ENCODE results near the gene DHRSX.
A peak's percentile ranks its signal among the peaks of the same experiment; 100 is the strongest.
"Not testable (repeated sequence)": the region's sequence is repeated elsewhere in the genome, so short reads cannot be mapped to it uniquely, and the experiment has no call there.

Gene DHRSX, protein sequence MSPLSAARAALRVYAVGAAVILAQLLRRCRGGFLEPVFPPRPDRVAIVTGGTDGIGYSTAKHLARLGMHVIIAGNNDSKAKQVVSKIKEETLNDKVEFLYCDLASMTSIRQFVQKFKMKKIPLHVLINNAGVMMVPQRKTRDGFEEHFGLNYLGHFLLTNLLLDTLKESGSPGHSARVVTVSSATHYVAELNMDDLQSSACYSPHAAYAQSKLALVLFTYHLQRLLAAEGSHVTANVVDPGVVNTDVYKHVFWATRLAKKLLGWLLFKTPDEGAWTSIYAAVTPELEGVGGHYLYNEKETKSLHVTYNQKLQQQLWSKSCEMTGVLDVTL

DNA sequence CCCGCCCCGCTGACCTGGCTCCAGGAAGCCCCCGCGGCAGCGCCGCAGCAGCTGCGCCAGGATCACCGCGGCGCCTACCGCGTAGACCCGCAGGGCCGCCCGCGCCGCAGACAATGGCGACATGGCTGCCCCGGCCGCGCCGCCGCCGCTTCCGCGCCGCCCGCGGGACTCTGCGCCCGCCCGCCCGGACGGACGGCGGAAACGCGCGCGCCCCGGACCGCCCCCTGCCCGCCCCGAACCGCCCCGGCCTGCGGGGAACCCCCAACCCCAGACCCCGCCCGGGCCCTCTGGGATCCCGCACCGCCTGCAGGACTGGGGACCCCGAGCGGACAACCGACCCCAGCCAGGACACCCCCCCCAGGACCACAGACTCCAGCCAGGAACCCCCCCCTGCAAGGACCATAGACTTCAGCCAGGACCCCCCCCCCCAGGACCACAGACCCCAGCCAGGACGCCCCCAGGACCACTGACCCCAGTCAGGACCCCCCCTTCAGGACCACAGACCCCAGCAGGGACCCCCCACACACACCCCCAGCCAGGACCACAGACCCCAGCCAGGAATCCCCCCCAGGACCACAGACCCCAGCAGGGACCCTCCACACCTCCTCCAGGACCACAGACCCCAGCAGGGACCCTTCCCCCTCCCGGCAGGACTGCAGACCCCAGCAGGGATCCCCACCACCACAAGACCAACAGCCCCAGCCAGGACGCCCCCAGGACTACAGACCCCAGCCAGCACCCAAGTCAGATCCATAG is at the start of gene DHRSX, which contains the start of gene ZBED1:
TSS of gene DHRSX (minus strand) at position 174 of the 756 bp plus-strand sequence. CDS start at position 123, 51 bp downstream.
TSS of gene ZBED1 (minus strand) at position 174 of the 756 bp plus-strand sequence. CDS start 10,257 bp downstream, outside the sequence.
- peak; percentile 14 to 38 for DNase-seq (ENCODE audit: extremely low read depth in 1 of 2, low read depth in 1 of 2)

DNA sequence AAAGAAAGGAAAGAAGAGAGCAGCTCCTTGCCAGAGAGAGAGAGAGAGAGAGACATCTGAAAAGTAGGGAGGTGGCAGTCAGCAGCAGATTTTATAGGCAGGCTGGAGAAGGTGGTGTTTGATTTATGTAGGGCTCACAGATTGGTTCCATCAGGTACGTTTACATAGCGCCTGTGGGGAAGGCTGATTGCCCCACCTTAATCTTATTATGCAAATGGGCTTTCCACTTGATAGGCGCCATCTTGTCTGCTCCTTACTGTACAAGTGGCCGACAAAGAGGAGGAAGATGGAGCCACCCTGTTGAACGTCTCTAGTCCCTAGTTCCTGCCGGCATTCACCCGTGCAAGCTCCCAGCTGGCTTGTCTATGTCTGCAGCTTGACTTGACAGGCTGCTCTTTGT is 49.1 kb upstream of the DHRSX start:
- DNase-seq (ENCODE audit: extremely low read depth in 1 of 2, low read depth in 1 of 2), result no peak

DNA sequence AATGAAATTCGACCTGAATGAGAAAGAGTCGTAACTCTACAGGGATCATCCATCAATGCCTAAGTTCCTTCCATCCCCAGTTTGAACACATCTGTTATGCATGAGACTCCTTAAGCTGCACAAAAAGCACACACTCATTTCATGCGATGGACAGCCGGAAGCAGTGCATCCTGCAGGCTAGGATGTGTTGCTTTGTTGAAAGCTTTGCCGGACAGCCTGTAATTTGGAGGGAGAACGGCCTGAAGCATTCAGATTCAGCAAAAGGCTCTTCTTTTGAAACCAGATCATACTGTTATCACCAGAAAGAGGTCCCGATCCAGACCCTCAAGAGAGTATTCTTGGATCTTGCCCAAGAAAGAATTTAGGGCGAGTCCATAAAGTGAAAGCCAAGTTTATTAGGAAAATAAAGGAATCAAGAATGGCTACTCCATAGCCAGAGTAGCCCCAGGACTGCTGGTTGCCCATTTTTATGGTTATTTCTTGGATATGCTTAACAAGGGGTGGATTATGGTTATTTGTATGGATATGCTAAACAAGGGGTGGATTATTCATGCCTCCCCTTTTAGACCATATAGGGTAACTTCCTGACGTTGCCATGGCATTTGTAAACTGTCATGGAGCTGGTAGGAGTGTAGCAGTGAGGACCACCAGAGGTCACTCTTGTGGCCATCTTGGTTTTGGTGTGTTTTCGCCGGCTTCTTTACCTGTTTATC is 48.1 kb upstream of the DHRSX start:
- no peak for DNase-seq (ENCODE audit: extremely low read depth in 1 of 2, low read depth in 1 of 2)

DNA sequence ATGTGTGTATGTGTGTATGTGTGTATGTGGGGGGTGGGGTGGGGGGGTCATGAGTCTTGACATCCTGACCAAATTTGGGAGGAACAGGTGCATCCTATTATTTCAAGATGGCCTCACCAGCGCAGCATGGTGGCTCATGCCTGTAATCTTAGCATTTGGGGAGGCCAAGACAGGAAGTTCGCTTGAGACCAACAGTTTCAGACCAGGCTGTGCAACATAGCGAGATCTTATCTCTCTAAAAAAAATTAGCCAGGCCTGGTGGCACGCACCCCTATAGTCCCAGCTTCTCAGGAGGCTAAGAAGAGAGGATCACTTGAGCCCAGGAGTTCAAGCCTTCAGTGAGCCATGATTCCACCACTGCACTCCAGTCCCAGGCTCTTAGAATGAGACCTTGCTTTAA is 47.0 kb upstream of the DHRSX start:
- DNase-seq (ENCODE audit: extremely low read depth in 1 of 2, low read depth in 1 of 2), result no peak

DNA sequence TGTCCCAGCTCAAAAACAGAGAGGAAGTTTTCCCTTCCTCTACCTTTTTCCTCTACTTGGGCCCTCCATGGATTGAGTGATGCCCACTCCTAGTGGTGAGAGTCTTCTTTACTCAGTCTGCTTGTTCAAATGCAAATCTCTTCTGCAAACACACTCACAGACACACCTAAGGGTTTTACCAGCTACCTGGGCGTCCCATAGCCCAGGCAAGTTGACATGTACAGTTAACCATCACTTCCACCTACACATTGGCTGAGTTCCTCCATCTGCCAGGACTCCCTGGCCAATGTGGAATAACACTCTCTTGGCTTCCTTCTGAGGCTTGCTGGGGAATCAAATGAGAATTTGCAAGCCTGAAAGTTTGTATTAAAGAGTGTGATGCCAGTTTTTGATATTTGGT is 45.7 kb upstream of the DHRSX start:
- no peak for DNase-seq (ENCODE audit: extremely low read depth in 1 of 2, low read depth in 1 of 2)

DNA sequence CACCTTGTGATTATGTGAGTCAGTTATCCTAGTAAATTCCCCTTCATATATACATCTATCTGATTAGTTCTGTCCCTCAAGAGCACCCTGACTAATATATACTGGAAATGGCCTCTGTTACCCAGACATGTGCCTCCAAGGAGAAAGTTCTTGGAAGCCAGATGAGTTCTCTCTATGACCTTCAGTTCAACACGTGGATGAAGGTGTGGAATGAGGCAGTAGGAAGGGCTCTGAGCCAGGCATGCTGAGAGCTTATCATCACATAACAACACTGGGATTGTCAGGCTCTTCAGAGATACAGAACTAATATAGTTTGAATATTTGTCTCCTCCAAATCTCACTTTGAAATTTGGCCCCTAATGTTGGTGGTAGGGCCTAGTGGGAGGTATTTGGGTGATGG is 44.4 kb upstream of the DHRSX start:
- DNase-seq (ENCODE audit: extremely low read depth in 1 of 2, low read depth in 1 of 2), result no peak

DNA sequence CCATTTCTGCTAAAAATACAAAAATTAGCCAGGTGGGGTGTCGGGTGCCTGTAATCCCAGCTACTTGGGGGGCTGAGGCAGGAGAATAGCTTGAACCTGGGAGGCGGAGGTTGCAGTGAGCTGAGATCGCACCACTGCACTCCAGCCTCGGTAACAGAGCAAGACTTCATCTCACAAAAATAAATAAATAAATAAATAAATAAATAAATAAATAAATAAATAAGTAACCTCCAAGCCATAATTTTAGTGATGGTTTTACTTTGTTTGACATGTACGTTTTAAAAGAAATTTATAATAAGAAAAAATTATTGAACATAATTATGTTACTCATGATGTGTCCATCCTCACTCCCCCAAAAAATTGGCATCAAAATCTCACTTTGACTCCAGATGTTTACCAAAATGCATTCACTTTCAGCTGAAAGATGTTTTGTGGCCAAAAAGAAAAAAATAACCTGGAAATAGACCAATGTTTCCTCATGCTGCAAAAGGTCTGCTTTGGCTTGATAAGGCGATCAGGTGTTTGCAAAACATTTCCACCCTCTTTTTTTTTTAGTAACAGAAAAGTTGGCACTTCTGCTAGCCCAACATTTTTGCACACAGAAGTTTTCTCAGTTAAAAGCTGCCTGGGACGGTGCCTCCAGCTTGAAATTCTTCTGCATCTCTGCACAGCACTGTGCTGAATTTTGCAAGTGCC is 42.2 kb upstream of the DHRSX start:
- DNase-seq (ENCODE audit: extremely low read depth in 1 of 2, low read depth in 1 of 2), result no peak

DNA sequence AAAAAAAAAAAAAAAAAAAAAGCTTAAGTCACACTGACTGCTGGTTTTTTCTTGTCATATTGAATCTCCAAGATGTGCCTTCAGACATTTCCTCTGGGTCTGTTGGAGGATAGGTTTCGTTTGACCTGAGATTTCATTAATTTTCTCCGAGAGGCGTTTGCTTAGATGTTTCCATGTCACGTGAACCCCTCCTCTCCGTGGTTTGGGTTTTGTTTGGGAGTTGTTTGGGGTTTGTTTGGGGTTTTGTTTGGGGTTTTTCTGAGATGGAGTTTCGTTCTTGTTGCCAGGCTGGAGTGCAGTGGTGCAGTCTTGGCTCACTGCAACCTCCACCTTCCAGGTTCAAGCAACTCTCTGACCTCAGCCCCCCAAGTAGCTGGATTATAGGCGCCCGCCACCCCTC is 40.8 kb upstream of the DHRSX start:
- no peak for DNase-seq (ENCODE audit: extremely low read depth in 1 of 2, low read depth in 1 of 2)

DNA sequence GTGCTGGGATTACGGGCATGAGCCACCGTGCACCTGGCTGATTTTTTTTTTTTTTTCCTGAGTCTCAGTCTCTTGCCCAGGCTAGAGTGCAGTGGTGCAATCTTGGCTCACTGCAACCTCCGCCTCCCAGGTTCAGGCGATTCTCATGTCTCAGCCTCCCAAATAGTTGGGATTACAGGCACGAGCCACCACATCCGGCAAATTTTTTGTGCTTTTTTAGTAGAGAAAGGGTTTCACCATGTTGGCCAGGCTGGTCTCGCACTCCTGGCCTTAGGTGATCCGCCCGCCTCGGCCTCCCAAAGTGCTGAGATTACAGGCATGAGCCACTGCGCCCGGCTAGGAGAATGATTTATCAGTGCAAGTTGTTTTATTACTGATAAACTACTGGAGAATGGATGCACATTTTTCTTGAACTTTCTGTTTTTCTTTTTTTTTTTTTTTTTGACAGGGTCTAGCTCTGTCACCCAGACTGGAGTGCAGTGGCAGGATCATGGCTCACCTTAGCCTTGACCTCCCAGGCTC is 39.7 kb upstream of the DHRSX start:
- DNase-seq (ENCODE audit: extremely low read depth in 1 of 2, low read depth in 1 of 2), result no peak

DNA sequence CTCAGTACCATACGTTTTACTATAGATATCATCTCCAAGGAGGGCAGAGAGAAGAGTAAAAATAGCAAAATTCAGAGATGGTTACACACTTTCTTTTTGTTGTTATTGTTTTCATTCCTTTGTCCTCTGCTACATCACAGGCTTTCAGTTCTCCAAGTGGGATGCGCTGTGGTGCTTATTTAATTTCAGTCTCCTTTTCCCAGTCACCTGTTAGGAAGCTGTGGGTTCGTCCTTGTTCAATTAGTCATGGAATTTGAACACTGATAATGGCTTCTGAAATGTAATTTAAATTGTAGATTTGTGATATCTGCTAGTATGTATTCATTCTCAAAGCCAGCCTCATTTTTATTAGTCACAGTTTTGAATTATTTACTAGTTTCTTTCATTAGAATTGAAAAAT is 38.8 kb upstream of the DHRSX start:
- no peak for DNase-seq (ENCODE audit: extremely low read depth in 1 of 2, low read depth in 1 of 2)

DNA sequence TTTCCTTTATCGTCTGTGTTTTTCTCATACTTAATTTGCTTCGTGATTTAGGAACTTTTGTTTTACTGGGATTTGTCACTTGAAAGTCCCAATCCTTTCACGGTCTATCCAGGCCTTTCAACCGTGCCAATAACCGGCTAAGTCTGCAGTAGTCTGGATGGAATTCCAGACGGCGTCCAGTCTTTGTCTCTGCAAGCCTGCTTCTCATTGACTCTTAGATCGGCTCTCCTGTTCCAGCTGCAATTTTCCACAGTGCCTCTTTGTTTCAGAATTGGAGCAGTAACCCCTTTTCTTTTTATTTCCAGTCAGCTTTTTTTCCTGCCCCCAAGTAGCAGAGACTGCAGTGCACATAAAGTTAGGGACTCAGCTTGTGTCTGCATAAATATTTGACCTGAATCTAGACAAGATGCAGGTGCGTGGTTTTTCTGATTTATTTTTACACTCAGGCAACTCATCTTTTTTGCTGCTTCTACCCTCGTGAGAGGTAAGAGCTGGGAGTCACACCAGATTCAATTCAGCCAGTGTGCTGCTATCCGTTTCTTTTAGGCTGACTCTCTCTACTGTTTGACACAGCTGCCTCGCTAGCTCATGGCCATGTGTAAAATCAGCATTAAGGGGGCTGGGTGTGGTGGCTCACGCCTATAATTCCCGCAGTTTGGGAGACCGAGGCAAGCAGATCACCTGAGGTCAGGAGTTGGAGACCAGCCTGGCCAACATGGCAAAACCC is 37.4 kb upstream of the DHRSX start:
- DNase-seq (ENCODE audit: extremely low read depth in 1 of 2, low read depth in 1 of 2), result no peak

DNA sequence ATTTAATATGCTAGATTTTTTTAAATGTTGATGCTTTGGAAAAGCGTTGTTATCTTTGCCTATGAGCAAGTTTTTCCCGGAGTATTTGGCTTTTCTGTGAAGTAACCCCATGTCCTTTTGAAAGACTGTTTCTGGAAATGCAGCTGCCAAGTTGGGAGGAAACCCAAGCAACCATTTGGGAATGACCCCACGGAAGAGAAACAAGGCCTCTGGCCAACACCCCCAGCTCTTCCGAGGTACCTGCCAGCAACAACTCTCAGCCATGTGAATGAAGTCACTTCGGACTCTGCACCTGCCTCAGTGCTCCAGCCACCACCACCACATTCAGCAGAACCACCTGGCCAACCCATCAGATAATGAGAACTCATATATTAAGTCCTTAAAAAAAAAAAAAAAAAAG is 36.2 kb upstream of the DHRSX start:
- DNase-seq (ENCODE audit: extremely low read depth in 1 of 2, low read depth in 1 of 2), result no peak

DNA sequence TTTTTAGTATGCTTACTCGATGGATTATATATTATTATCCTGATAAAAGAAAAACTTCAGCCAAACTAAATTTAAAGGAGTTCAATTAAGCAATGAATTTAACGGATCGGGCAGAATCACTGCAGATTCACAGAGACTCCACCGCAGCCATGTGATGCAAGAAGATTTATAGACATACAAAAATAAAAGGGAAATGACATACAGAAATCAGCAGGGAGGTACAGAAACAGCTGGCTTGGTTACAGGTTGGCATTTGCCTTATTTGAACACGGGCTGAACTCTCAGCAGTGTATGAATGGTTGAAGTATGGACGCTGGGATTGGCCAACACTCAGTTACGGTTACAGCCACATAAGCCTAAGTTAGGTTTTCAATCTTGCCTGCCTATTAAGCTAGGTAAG is 35.4 kb upstream of the DHRSX start:
- no peak for DNase-seq (ENCODE audit: extremely low read depth in 1 of 2, low read depth in 1 of 2)

DNA sequence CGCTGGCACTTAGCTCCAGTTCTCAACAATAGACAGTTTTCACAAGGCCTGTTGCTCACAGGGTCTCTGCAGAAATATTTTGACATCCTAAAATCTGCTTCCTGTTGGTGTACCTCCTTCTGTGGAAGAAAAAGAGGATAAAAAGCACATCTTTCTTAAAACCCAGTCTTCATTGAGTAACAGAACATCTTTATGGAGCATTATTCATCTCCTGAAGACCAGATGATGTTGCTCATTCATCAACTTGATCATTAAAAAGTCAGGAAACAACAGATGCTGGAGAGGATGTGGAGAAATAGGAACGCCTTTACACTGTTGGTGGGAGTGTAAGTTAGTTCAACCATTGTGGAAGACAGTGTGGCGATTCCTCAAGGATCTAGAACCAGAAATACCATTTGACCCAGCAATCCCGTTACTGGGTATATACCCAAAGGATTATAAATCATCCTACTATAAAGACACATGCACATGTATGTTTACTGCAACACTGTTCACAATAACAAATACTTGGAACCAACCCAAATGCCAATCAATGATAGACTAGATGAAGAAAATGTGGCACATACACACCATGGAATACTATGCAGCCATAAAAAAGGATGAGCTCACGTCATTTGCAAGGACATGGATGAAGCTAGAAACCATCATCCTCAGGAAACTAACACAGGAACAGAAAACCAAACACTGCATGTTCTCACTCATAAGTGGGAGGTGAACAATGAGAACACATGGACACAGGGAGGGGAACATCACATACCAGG is 33.7 kb upstream of the DHRSX start:
- not testable (repeated sequence) for DNase-seq (ENCODE audit: extremely low read depth in 1 of 2, low read depth in 1 of 2)

DNA sequence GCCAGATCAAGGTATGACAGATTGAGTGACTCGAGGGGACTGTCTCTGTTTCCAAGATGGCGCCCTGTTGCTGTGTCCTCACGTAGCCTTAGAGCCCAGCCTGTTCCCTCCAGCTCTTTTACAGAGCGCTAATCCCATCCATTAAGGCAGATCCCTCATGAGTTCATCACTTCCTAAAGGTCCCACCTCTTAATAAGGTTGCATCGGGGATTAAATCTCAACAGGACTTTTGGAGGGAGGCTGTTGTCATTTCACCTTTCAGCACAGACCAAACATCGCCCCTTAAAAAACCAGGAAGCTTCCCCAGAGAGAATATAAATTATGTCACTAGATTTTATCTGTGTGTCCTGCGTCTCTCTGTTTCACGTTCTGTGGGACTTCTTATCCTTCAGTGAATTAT is 32.6 kb upstream of the DHRSX start:
- no peak for DNase-seq (ENCODE audit: extremely low read depth in 1 of 2, low read depth in 1 of 2)

DNA sequence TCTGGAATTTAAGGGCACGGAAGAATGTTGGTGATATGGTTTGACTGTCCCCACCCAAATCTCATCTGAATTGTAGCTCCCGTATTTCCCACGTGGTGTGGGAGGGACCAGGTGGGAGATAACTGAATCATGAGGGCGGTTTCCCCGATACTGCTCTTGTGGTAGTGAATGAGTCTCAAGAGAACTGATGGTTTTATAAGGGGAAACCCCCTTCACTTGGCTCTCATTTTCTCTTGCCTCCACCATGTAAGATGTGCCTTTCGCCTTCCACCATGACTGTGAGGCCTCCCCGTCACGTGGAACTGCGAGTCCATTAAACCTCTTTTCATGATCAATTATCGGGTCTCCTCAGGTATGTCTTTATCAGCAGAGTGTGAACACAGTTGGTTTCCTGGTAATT is 25.6 kb upstream of the DHRSX start:
- DNase-seq (ENCODE audit: extremely low read depth in 1 of 2, low read depth in 1 of 2), result no peak

DNA sequence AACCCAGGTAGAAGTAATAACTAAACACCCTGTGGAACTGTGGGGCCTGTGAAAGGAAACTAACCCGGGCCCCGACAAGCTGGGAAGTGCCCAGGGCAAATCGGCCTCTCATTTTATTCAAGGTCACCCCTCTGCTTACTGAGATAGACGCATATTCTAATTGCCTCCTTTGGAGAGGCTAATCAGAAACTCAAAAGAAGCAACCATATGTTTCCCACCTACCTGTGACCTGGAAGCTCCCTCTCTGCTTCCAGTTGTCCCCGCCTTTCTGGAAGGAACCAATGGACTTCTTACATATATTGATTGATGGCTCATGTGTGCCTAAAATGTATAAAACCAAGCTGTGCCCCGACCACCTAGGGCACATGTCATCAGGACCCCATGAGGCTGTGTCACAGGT is 23.1 kb upstream of the DHRSX start:
- no peak for DNase-seq (ENCODE audit: extremely low read depth in 1 of 2, low read depth in 1 of 2)

DNA sequence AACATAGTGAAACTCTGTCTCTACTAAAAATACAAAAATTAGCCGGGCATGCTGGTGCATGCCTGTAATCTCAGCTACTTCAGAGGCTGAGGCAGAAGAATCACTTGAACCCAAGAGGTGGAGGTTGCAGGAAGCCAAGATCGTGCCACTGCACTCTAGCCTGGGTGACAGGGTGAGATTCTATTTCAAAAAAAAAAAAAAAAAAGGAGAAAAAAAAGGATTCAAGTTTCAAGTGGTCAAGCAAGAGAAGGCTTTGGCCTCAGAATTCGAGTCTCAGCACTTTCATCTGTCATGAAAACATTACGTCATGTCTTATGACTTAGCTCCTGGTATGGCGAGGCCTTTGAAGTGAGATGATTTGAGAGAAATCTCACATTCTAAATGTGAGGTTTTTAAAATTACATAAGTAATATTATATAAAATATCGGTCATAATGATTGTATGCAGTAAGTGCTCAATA is 21.2 kb upstream of the DHRSX start:
- no peak for DNase-seq (ENCODE audit: extremely low read depth in 1 of 2, low read depth in 1 of 2)
